Heart left ventricle (tissue), 16 donors: ENCODE measurements around the gene MSI2. TPM values are rescaled to one million over a fixed set of nuclear protein-coding genes. Genes with fewer than 3 reads are reported as not detected.

Experiments used
- ATAC-seq, 4 donors: fragments of 200-7000 bp; cut with Tn5 transposase; one replicate each; pipeline ENCODE4 v1.9.1; 2020 to 2022; ENCODE audit warnings: moderate library complexity in 4 of 4, mild to moderate bottlenecking in 3 of 4, moderate number of reproducible peaks in 1 of 4
- DNase-seq, 5 donors: peaks; one replicate each; pipeline ENCODE4 v3.0.0-alpha.2; 2020
- H3K27ac ChIP-seq, 12 donors: fragments of 200-600 bp; sonication (generic) in 4 of 12; one replicate each; pipeline versions ENCODE4 v1.5.0 to v1.8.0; 2016 to 2022; ENCODE audit warnings: mild to moderate bottlenecking in 2 of 12
- H3K27me3 ChIP-seq, 9 donors: fragments of 200-600 bp; sonication (generic) in 2 of 9; one replicate each; pipeline versions ENCODE4 v1.5.1 to v1.8.0; 2016 to 2022; ENCODE audit warnings: mild to moderate bottlenecking in 3 of 9
- H3K36me3 ChIP-seq, 9 donors: fragments of 200-600 bp; sonication (generic) in 2 of 9; one replicate each; pipeline versions ENCODE4 v1.5.0 to v1.8.0; 2018 to 2022; ENCODE audit warnings: mild to moderate bottlenecking in 2 of 9
- H3K4me1 ChIP-seq, 12 donors: fragments of 200-600 bp; sonication (generic) in 4 of 12; one replicate each; pipeline versions ENCODE4 v1.5.0 to v1.8.0; 2016 to 2022; ENCODE audit warnings: mild to moderate bottlenecking in 3 of 12
- H3K4me3 ChIP-seq, 12 donors: fragments of 200-600 bp; sonication (generic) in 4 of 12; one replicate each; pipeline versions ENCODE4 v1.5.0 to v1.8.0; 2017 to 2022; ENCODE audit warnings: mild to moderate bottlenecking in 9 of 12, moderate library complexity in 4 of 12
- H3K9me3 ChIP-seq, 12 donors: fragments of 200-600 bp; sonication (generic) in 4 of 12; one replicate each; pipeline versions ENCODE4 v1.5.0 to v1.8.0; 2016 to 2022; ENCODE audit warnings: mild to moderate bottlenecking in 1 of 12
- POLR2A ChIP-seq, 2 donors: fragments of 450-650 bp; IDR thresholded peaks; one replicate each; pipeline ENCODE4 v1.6.1; 2017; ENCODE audit warnings: antibody characterized with exemption in 2 of 2, mild to moderate bottlenecking in 2 of 2, moderate library complexity in 2 of 2
- WGBS, 4 donors: extraction: QIAGEN DNeasy Blood & Tissue Kit in 2 of 4; methylation state at CpG; one replicate each; pipeline versions ENCODE4 v1.1.5 to v1.1.7; 2013 to 2018; 5-methylcytosine and 5-hydroxymethylcytosine counted together
- intact Hi-C, 10 donors: fragments of 100-400 bp; cut with DNase I; formaldehyde crosslinking; loops; one replicate each; pipeline versions ENCODE4 v1.11.1 to v1.14.2; 2022
- polyA plus RNA-seq, 2 donors: library from polyadenylated mRNA; stranded (reverse); fragments of 200-250 nt; gene quantifications; one replicate each; pipeline ENCODE4 v1.2.3, GENCODE V29; 2013
- total RNA-seq, 9 donors: library from RNA; depleted of rRNA in 2 of 9; stranded (reverse); fragments of >200 nt in 2 of 9; fragmentation: NEBNext Ultra II Directional in 3 of 9; extraction: Animal tissue kit (Norgen Biotek cat#: 25700) in 3 of 9; gene quantifications; one replicate each; pipeline versions ENCODE4 v1.1.0 to v1.2.4, GENCODE V29; 2016 to 2023
- TF ChIP-seq, protein P1 (sequence below), 12 donors: fragments of 200-600 bp; sonication (generic) in 4 of 12; IDR thresholded peaks; one replicate each; pipeline versions ENCODE4 v1.5.0 to v1.8.0; 2018 to 2022; ENCODE audit warnings: antibody characterized with exemption in 12 of 12, mild to moderate bottlenecking in 5 of 12
- donor health status: ischemic (EF 13 %, LVEDD 7.1; RV severe dilation, severe dysfunction).
- donor health status: healthy with polysubstance abuse.
- donor health status: DM: no; HTN: yes; CAD: no.
- donor health status: DM: no; HTN: no; CAD: no.
- donor health status: ischemic (EF 25% LVEDD 6.9; RV normal size, moderate dysfunction).
- donor health status: ischemic (EF 25% LVEDD 5.7; RV mildly dilated, moderate dysfunction).
- donor health status: healthy.
- donor health status: DM: yes; HTN: yes; CAD: no.
- donor health status: ischemic (EF 35%, LVEDD 5.7; RV mildly dilated, moderate dysfunction).
- donor health status: nonischemic (EF 11% LVEDD 7.7; RV severe dilation, severe dysfunction).
- donor health status: DM: yes; HTN: yes; CAD: no.
- donor health status: PGD.
- donor health status: ischemic (EF 29% LVEDD 5.4; RV normal size, mild dysfunction).
- donor health status: nonischemic (EF 23%, LVEDD 6.1; RV moderate dilation, normal function).

Gene MSI2
- total and polyA plus RNA-seq, 11 donors = 35.9 to 120 (median 104) TPM

DNA sequence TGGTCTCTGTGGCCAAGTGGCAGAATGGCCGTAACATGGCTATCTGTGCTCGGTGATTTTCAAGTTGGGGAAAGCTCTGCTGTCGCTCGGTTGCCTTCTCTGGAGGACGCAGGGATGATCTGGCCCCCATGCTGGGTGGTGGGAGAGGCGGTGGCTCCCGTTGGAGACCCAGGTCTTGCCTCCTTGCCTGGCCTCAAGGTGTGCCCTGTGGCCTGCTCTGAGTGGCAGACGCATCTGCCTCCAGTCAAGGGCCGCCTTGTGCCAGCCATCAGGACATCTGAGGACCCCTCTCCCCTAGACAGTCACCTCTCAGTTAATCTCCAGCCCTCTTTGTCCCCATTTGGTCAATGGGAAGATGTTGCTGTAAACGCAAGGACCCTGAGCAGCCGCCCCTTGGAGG lies 322.9 kb downstream of the MSI2 start:
- Histone ChIP-seq H3K9me3 (no peaks in the 10 kb centered on the region), H3K27me3 (no peaks in the 10 kb centered on the region), H3K27ac (no peak overlapping the region), H3K36me3 (no peaks in the 10 kb centered on the region), H3K4me3 (no peak overlapping the region), H3K4me1 (peaks cover 0 to 18% (median 6%) of the 10 kb centered on the region in 12 donors)
- no peak for DNase-seq
- TF ChIP-seq, protein P1, sequence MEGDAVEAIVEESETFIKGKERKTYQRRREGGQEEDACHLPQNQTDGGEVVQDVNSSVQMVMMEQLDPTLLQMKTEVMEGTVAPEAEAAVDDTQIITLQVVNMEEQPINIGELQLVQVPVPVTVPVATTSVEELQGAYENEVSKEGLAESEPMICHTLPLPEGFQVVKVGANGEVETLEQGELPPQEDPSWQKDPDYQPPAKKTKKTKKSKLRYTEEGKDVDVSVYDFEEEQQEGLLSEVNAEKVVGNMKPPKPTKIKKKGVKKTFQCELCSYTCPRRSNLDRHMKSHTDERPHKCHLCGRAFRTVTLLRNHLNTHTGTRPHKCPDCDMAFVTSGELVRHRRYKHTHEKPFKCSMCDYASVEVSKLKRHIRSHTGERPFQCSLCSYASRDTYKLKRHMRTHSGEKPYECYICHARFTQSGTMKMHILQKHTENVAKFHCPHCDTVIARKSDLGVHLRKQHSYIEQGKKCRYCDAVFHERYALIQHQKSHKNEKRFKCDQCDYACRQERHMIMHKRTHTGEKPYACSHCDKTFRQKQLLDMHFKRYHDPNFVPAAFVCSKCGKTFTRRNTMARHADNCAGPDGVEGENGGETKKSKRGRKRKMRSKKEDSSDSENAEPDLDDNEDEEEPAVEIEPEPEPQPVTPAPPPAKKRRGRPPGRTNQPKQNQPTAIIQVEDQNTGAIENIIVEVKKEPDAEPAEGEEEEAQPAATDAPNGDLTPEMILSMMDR (IDR thresholded peaks at IDR 0.05) = no peak
- TF ChIP-seq POLR2A (IDR thresholded peaks at IDR 0.05) = no peak
- WGBS, 4 donors = 95 to 99% (median 97%) methylated on average over 9 to 11 of the region's 11 CpGs
- intact Hi-C loops = loop anchor here in 1 of 10 donors (10.0 kb wide), 1 partner anchor 104 kb away; no protein-coding TSS in a partner anchor
- no peak for ATAC-seq

DNA sequence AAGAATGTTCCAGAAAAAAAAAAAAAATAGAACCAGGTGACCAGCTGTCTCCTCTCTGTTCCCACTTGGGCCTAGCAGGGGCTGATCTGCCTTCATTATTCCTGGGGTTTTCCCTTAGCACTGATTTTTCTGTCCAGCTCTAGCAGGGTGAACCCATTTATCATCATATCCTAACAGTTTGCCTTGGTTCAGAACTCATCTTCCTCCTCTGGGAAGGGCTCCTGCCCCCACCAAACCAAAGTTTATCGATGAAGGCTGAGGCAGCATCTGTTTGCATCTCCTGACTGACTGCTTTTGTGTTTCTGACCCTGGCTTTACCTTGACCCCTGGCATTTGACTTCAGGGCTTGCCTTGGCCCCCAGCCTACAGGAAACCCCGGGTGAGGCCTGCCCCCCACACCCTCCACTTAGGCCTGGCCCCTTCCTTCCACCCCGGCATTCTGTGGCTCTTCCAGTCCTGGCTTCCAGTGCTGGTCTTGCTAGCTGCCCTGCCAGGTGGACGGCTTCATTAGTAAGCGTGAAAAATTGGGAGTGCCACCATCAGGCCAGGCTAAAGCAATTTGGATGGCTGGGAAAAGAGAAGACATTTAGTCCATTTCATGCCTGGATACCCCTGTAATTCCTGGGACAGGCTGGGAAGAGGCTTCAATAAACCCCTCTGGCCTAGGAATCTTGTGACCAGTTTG lies 323.9 kb downstream of the MSI2 start:
- WGBS, 4 donors = 72 to 80% (median 76%) methylated on average over 5 of the region's 5 CpGs
- peaks cover 0 to 17% (median 2%) of the 10 kb centered on the region in 12 donors for H3K4me1 ChIP-seq
- DNase-seq (no peak), ATAC-seq (no peak)
- no peak overlapping the region for H3K4me3 ChIP-seq
- intact Hi-C loops = no loop called here
- no peaks in the 10 kb centered on the region for H3K9me3 ChIP-seq
- H3K27ac ChIP-seq = no peak overlapping the region
- no peaks in the 10 kb centered on the region for H3K27me3 ChIP-seq
- no peak for TF ChIP-seq POLR2A (IDR thresholded peaks at IDR 0.05)
- TF ChIP-seq, protein P1 (IDR thresholded peaks at IDR 0.05) = no peak
- H3K36me3 ChIP-seq = no peaks in the 10 kb centered on the region

DNA sequence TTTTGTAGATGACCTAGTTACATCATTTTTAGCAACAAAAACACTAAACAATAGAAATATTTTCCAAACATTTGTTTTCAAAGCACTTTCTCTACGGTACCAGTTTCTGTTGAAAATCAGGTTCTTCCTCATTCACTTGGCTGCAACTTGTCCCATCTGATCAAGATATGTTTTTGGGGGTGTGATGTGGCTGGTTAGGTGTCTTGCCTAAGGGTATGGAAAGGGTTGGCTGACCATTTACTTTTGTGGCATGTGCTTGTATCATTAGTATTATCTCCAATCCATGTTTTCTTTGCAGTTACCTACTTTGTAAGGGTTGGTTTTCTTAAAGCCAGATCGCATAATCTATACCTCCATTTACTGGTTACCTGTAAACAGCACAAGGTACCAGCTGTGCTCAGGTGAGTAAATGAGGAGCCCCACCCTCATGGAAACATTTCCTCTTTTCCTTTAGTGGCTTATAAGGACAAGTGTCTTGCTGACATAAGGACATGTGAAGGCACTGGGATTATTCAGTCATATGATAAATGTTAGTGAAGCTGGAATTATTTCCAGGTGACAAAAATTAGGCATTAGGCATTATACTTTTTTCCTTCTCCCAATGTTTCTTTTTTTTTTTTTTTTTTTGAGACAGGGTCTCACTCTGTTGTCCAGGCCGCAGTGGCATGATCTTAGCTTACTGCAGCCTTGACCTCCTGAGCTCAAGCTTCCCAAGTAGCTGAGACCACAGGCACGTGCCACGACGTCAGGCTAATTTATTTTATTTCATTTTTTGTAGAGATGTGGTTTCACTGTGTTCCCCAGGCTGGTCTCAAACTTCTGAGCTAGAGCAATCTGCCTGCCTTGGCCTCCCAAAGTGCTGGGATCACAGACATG lies 326.8 kb downstream of the MSI2 start:
- intact Hi-C loops = no loop called here
- ATAC-seq (no peak), DNase-seq (no peak)
- no peak overlapping the region for H3K27ac ChIP-seq
- whole genome bisulfite sequencing, 4 donors = 85 to 94% (median 91%) methylated on average over 6 of the region's 6 CpGs
- no peaks in the 10 kb centered on the region for H3K27me3 ChIP-seq
- no peaks in the 10 kb centered on the region for H3K36me3 ChIP-seq
- TF ChIP-seq POLR2A (IDR thresholded peaks at IDR 0.05) = no peak
- TF ChIP-seq, protein P1 (IDR thresholded peaks at IDR 0.05) = no peak
- peaks cover 0 to 11% (median 2%) of the 10 kb centered on the region in 12 donors for H3K4me1 ChIP-seq
- H3K9me3 ChIP-seq = no peaks in the 10 kb centered on the region
- H3K4me3 ChIP-seq = no peak overlapping the region

DNA sequence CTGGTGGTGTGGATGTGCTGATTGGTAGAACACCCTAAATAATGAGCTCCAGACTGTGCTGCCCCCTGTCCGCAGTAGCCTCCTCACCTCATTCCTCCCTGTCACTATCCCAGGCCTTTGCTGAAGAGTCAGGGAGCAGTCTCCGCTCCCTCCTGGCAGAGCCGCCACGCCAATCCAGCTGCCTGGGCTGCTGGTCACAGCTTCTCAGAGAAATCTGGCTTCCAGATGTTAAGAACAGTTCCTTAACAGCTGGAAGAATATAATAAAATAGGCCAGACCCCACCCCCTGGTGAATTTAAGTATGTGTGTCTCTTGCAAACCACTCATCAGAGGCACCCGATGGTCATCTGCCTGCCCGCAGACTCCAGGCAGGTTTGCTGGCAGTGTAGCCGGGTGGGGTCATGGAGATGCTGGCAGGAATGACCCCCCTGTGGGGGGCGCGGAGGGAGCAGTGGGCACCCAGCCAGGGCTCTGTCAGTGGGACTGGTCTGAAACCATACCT lies 327.8 kb downstream of the MSI2 start:
- TF ChIP-seq, protein P1 (IDR thresholded peaks at IDR 0.05) = no peak
- no peak for TF ChIP-seq POLR2A (IDR thresholded peaks at IDR 0.05)
- Histone ChIP-seq H3K36me3 (no peaks in the 10 kb centered on the region), H3K27ac (no peak overlapping the region), H3K27me3 (no peaks in the 10 kb centered on the region), H3K4me1 (peaks cover 0 to 10% (median 0%) of the 10 kb centered on the region in 12 donors), H3K9me3 (no peaks in the 10 kb centered on the region), H3K4me3 (no peak overlapping the region)
- ATAC-seq (peak in 3 of 4 donors; percentile 26 to 66 (median 61)), DNase-seq (peak in 1 of 5 donors; percentile 63)
- intact Hi-C loops = no loop called here
- 72 to 83% (median 78%) methylated on average over 9 of the region's 9 CpGs for WGBS, 4 donors
